ENCODE results near the gene GOLGA6D.
"Not testable (repeated sequence)": the region's sequence is repeated elsewhere in the genome, so short reads cannot be mapped to it uniquely, and the experiment has no call there.

The GOLGA6D gene

GRCh38 chr15:75307778-75308390, 25.2 kb downstream of the GOLGA6D start:
- no peak overlapping the region for H3K4me3 ChIP-seq (ENCODE audit: low read length)
- DNase-seq (ENCODE audit: low read depth), result peak; percentile 69
- TF ChIP-seq CTCF (IDR thresholded peaks at IDR 0.05; ENCODE audit: insufficient read depth, low read depth, low read length, missing control alignments), result peak; percentile 70

- DNase-seq (ENCODE audit: low read depth), result no peak
- H3K4me3 ChIP-seq (ENCODE audit: low read length), result no peak overlapping the region
- no peak for TF ChIP-seq CTCF (IDR thresholded peaks at IDR 0.05; ENCODE audit: insufficient read depth, low read depth, low read length, missing control alignments)
Measured at GRCh38 chr15:75309711-75310110, 27.1 kb downstream of the GOLGA6D start.

- H3K4me3 ChIP-seq (ENCODE audit: low read length), result not testable (repeated sequence)
- peak; percentile 68 for DNase-seq (ENCODE audit: low read depth)
Measured at GRCh38 chr15:75312548-75312947, 29.9 kb downstream of the GOLGA6D start.

- H3K4me3 ChIP-seq (ENCODE audit: low read length), result no peak overlapping the region
- no peak for DNase-seq (ENCODE audit: low read depth)
- no peak for TF ChIP-seq CTCF (IDR thresholded peaks at IDR 0.05; ENCODE audit: insufficient read depth, low read depth, low read length, missing control alignments)
Measured at GRCh38 chr15:75313116-75313845, 30.6 kb downstream of the GOLGA6D start.

GRCh38 chr15:75314552-75315290, 32.1 kb downstream of the GOLGA6D start:
- DNase-seq (ENCODE audit: low read depth), result no peak
- H3K4me3 ChIP-seq (ENCODE audit: low read length), result no peak overlapping the region
- no peak for TF ChIP-seq CTCF (IDR thresholded peaks at IDR 0.05; ENCODE audit: insufficient read depth, low read depth, low read length, missing control alignments)

- not testable (repeated sequence) for H3K4me3 ChIP-seq (ENCODE audit: low read length); DNase-seq (ENCODE audit: low read depth)
Measured at GRCh38 chr15:75319231-75319897, 36.7 kb downstream of the GOLGA6D start.

GRCh38 chr15:75321711-75322110, 39.1 kb downstream of the GOLGA6D start:
- DNase-seq (ENCODE audit: low read depth), result no peak
- TF ChIP-seq CTCF (IDR thresholded peaks at IDR 0.05; ENCODE audit: insufficient read depth, low read depth, low read length, missing control alignments), result no peak
- no peak overlapping the region for H3K4me3 ChIP-seq (ENCODE audit: low read length)
